K562 (cell line): Measurements from ENCODE around the gene TIGD1. TPM values are rescaled to one million over a fixed set of nuclear protein-coding genes. Genes with fewer than 3 reads are reported as not detected.

Experiments
- ATAC-seq: fragments of 200-7000 bp; cut with Tn5 transposase; 3 replicates; pipeline ENCODE4 v1.9.1; 2020; ENCODE audit warnings: moderate library complexity
- BruUV-seq: library from RNA; stranded (reverse); fragments of 400-500 nt; replicated peaks from 2 replicates; lab custom pipeline; 2021; lab: Mats Ljungman, UMichigan
- CTCF ChIA-PET: fragments of 300-600 bp; formaldehyde crosslinking; extraction: SDS; loops from one replicate; lab custom pipeline; 2021; ENCODE audit warnings: low intra/inter-chr PET ratio; lab: Yijun Ruan, JAX
- POLR2A ChIA-PET: fragments of 300-600, 350-650 bp; sonication (Branson Sonifier 250); formaldehyde crosslinking; extraction: SDS; loops from one replicate; lab custom pipeline; 2021; ENCODE audit warnings: antibody characterized with exemption, inconsistent platforms; lab: Yijun Ruan, JAX
- DNase-seq, 4 experiments: peaks; one replicate each; pipeline versions ENCODE4 v3.0.0 to v3.0.0-alpha.2; 2011 to 2018; ENCODE audit warnings: low spot score in 3 of 4, mixed read lengths in 3 of 4; ENCODE audit errors: extremely low read depth in 1 of 4
- FAIRE-seq: peaks from 2 replicates; lab custom pipeline; 2011; peaks lifted over from hg19 to GRCh38; lab: Jason Lieb, UNC
- H2AFZ ChIP-seq: 2 replicates; pipeline ENCODE4 v1.6.0; 2011; ENCODE audit warnings: low read depth, low read length, control low read depth, inconsistent platforms
- H3K27ac ChIP-seq: fragments of 200-600 bp; 3 replicates; pipeline ENCODE4 v1.8.0; 2011; ENCODE audit warnings: low read depth, mild to moderate bottlenecking, control low read depth, inconsistent platforms, low read length, moderate library complexity, mixed read lengths; ENCODE audit errors: extremely low read depth
- H3K27me3 ChIP-seq, 2 experiments: fragments of 300-600 bp in 1 of 2; 2 replicates in 1 of 2; 3 replicates in 1 of 2; pipeline versions ENCODE4 v1.6.0 to v1.8.0; 2011; ENCODE audit warnings: inconsistent platforms in 2 of 2, low read length in 2 of 2, mild to moderate bottlenecking in 1 of 2, mixed read lengths in 1 of 2, moderate library complexity in 1 of 2; ENCODE audit not compliant: control insufficient read depth in 2 of 2, insufficient read depth in 2 of 2
- H3K36me3 ChIP-seq: fragments of 300-600 bp; 3 replicates; pipeline ENCODE4 v1.8.0; 2011; ENCODE audit warnings: mild to moderate bottlenecking, low read length, inconsistent platforms; ENCODE audit not compliant: control insufficient read depth, insufficient read depth
- H3K4me1 ChIP-seq, 2 experiments: fragments of 200-600 bp in 1 of 2; replicated peaks in 1 of 2; 2 replicates in 1 of 2; 3 replicates in 1 of 2; pipeline versions ENCODE4 v1.5.1 to v1.8.0; 2011; ENCODE audit warnings: inconsistent platforms in 2 of 2, low read length in 2 of 2, mild to moderate bottlenecking in 1 of 2, mixed read lengths in 1 of 2, moderate library complexity in 1 of 2; ENCODE audit not compliant: control insufficient read depth in 2 of 2, insufficient read depth in 2 of 2
- H3K4me2 ChIP-seq: 2 replicates; pipeline ENCODE4 v1.6.1; 2011; ENCODE audit warnings: low read length, control low read depth, inconsistent platforms, mixed read lengths; ENCODE audit not compliant: insufficient read depth
- H3K4me3 ChIP-seq: fragments of 200-600 bp; sonication (generic), shearing (Covaris generic); 2 replicates; pipeline ENCODE4 v1.5.1; 2016; ENCODE audit warnings: control low read depth, inconsistent platforms
- H3K79me2 ChIP-seq: fragments of 200-600 bp; 3 replicates; pipeline ENCODE4 v1.8.0; 2011; ENCODE audit warnings: low read length, inconsistent platforms; ENCODE audit not compliant: control insufficient read depth, insufficient read depth
- H3K9ac ChIP-seq, 2 experiments: 2 replicates each; pipeline versions ENCODE4 v1.6.0 to v1.6.1; 2011; ENCODE audit warnings: low read depth in 2 of 2, low read length in 2 of 2, control low read depth in 1 of 2, inconsistent platforms in 1 of 2, mild to moderate bottlenecking in 1 of 2, mixed read lengths in 1 of 2; ENCODE audit not compliant: insufficient read depth in 1 of 2
- H3K9me1 ChIP-seq: one replicate; pipeline ENCODE4 v1.6.0; 2011; ENCODE audit warnings: inconsistent platforms, mild to moderate bottlenecking, low read length, moderate library complexity; ENCODE audit not compliant: control insufficient read depth, insufficient read depth
- H3K9me3 ChIP-seq: replicated peaks from 2 replicates; pipeline ENCODE4 v1.5.1; 2011; ENCODE audit warnings: low read depth, low read length, inconsistent platforms; ENCODE audit not compliant: control insufficient read depth, insufficient read depth
- H4K20me1 ChIP-seq: replicated peaks from 2 replicates; pipeline ENCODE4 v1.6.1; 2011; ENCODE audit warnings: low read length, inconsistent platforms, mixed read lengths; ENCODE audit not compliant: control insufficient read depth, insufficient read depth
- POLR2G ChIP-seq: fragments of 200-400 bp; formaldehyde crosslinking; IDR thresholded peaks from 2 replicates; pipeline ENCODE4 v1.6.1; 2017; ENCODE audit warnings: low read depth, mild to moderate bottlenecking, antibody characterized with exemption, low read length, moderate library complexity
- WGBS: fragments of 100-300 bp; shearing (Covaris generic); methylation state at CpG from one replicate; pipeline ENCODE4 v1.1.6; 2016; ENCODE audit warnings: low coverage, mixed read lengths; ENCODE audit not compliant: insufficient coverage; ENCODE audit errors: missing lambda C conversion rate; 5-methylcytosine and 5-hydroxymethylcytosine counted together
- in situ Hi-C: fragments of 300-500 bp; cut with MboI; formaldehyde crosslinking; loops from 4 replicates; pipeline ENCODE4 v1.15.0; 2018; ENCODE audit warnings: inconsistent platforms, mixed read lengths
- intact Hi-C: fragments of 100-400 bp; cut with micrococcal nuclease; formaldehyde crosslinking; loops from 2 replicates; pipeline ENCODE4 v1.14.2; 2022
- polyA plus RNA-seq, 8 experiments: library from polyadenylated mRNA; depleted of rRNA in 4 of 8; stranded (reverse) in 5 of 8; unstranded in 3 of 8; fragments of >200 nt; fragmentation: Nextera tagmentation in 2 of 8; fragmentation: Illumina TruSeq in 1 of 8; extraction: Ambion mirVana in 2 of 8; extraction: Trizol in 1 of 8; gene quantifications; 2 replicates each; pipeline versions ENCODE4 v1.2.1 to v1.2.3, GENCODE V29; 2011 to 2014; ENCODE audit warnings: inconsistent platforms in 1 of 8, missing spikeins in 1 of 8
- total RNA-seq, 7 experiments: library from RNA; depleted of rRNA in 6 of 7; stranded (reverse); fragments of >200 nt in 6 of 7; fragmentation: Illumina TruSeq in 2 of 7; extraction: Trizol in 2 of 7; gene quantifications; 2 replicates each; pipeline versions ENCODE4 v1.2.1 to v1.2.3, GENCODE V29; 2011 to 2021; ENCODE audit warnings: low replicate concordance in 1 of 7
- TF ChIP-seq, protein P1 (sequence below): fragments of 450-650 bp; IDR thresholded peaks from 2 replicates; pipeline ENCODE4 v1.6.1; 2017; ENCODE audit warnings: mild to moderate bottlenecking, moderate library complexity

TIGD1 gene
- total and polyA plus RNA-seq, 9 of the 15 experiments (the other 6 are each of a cell fraction or from before 2014, with no cell fraction given) = 2.0 to 10.1 (median 6.6) TPM

DNA sequence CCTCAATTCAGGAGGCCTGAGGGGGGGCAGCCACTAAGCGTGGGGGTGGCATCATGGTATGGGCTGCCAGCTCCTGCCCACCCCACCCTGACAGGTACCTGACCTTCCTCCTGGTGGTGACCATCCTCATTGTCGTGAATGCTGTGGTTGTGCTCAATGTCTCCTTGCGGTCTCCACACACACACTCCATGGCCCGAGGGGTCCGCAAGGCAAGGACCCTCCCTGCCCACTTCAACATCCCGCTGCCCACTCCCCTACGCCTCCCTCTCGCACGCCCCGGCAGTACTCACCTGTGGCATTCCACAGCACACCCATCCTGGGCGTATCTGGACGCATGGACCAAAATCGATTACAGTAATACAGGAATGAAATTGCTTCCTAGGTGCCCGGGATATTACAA lies 6.9 kb downstream of the TIGD1 start:
- ATAC-seq (no peak), DNase-seq (no peak), FAIRE-seq (no peak)
- H3K4me1 ChIP-seq = peaks cover 0 to 38% of the 10 kb centered on the region in 2 experiments; a peak in 3 of 5 replicates
- H3K36me3 ChIP-seq = peaks cover 15% of the 10 kb centered on the region; the same call in 2 of the 3 replicates
- no peak overlapping the region for H3K27ac ChIP-seq
- intact Hi-C loops = no loop called here
- H3K9ac ChIP-seq = no peak overlapping the region
- peaks cover 7% of the 10 kb centered on the region; the same call in 1 of the 3 replicates for H3K79me2 ChIP-seq
- no peak overlapping the region for H3K4me2 ChIP-seq
- CTCF ChIA-PET = no interaction called here
- POLR2A ChIA-PET = interaction anchor here (0.6 kb wide), 1 partner anchor 28 kb away, joined by 4 read pairs; no protein-coding TSS in a partner anchor
- WGBS = 82% methylated on average over 8 of the region's 14 CpGs
- no peaks in the 10 kb centered on the region for H3K27me3 ChIP-seq
- H3K9me3 ChIP-seq = no peaks in the 10 kb centered on the region
- H3K9me1 ChIP-seq = no peaks in the 10 kb centered on the region
- no peaks in the 10 kb centered on the region for H4K20me1 ChIP-seq
- H2AFZ ChIP-seq = no peak overlapping the region
- no peak overlapping the region for H3K4me3 ChIP-seq
- in situ Hi-C loops = no loop called here
- TF ChIP-seq, protein P1, sequence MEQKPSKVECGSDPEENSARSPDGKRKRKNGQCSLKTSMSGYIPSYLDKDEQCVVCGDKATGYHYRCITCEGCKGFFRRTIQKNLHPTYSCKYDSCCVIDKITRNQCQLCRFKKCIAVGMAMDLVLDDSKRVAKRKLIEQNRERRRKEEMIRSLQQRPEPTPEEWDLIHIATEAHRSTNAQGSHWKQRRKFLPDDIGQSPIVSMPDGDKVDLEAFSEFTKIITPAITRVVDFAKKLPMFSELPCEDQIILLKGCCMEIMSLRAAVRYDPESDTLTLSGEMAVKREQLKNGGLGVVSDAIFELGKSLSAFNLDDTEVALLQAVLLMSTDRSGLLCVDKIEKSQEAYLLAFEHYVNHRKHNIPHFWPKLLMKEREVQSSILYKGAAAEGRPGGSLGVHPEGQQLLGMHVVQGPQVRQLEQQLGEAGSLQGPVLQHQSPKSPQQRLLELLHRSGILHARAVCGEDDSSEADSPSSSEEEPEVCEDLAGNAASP = no peak
- TF ChIP-seq POLR2G = peak; percentile 33; the same call in 1 of the 2 replicates
- BruUV-seq = no TSS peak
